ENCODE measurements around the gene DACT1. TPM values are rescaled to one million over a fixed set of nuclear protein-coding genes. Genes with fewer than 3 reads are reported as not detected.

DACT1 gene
- total RNA-seq, 2 experiments from 2014 or later = not detected

- POLR2A ChIA-PET = no interaction called here
- no peak for DNase-seq (ENCODE audit: low spot score)
- BruUV-seq (replicated peaks) = no TSS peak
- Histone ChIP-seq H3K4me3 (ENCODE audit: low read depth, low read length, poor library complexity, severe bottlenecking) (no peak overlapping the region), H3K27ac (ENCODE audit: low read depth, low read length, poor library complexity, severe bottlenecking) (no peak overlapping the region), H2AFZ (ENCODE audit: low read length) (no peak overlapping the region), H3K4me1 (ENCODE audit: insufficient read depth, low read length, poor library complexity, severe bottlenecking) (no peaks in the 10 kb centered on the region), H3K4me2 (ENCODE audit: low read length) (no peak overlapping the region), H3K79me2 (ENCODE audit: insufficient read depth, low read depth, low read length) (no peaks in the 10 kb centered on the region), H4K20me1 (ENCODE audit: insufficient read depth, low read length) (no peaks in the 10 kb centered on the region), H3K9me2 (ENCODE audit: insufficient read depth, low read length) (no peaks in the 10 kb centered on the region), H3K36me3 (ENCODE audit: insufficient read depth, low read length) (no peaks in the 10 kb centered on the region), H3K9me3 (ENCODE audit: low read length) (no peaks in the 10 kb centered on the region)
- TF ChIP-seq CTCF (conservative IDR thresholded peaks at IDR 0.05; ENCODE audit: low read length) (no peak), EZH2phosphoT487 (IDR thresholded peaks at IDR 0.05; ENCODE audit: borderline replicate concordance, low read depth, low read length) (no peak)
- intact Hi-C loops (cut with micrococcal nuclease; ENCODE audit: unreplicated experiment) = no loop called here
- CTCF ChIA-PET (ENCODE audit: unreplicated experiment) = no interaction called here
Measured at GRCh38 chr14:58666737-58667136, 29.0 kb downstream of the DACT1 start.

- H4K20me1 ChIP-seq (ENCODE audit: insufficient read depth, low read length) = no peaks in the 10 kb centered on the region
- H3K79me2 ChIP-seq (ENCODE audit: insufficient read depth, low read depth, low read length) = no peaks in the 10 kb centered on the region
- no peaks in the 10 kb centered on the region for H3K9me3 ChIP-seq (ENCODE audit: low read length)
- CTCF ChIA-PET (ENCODE audit: unreplicated experiment) = no interaction called here
- intact Hi-C loops (cut with micrococcal nuclease; ENCODE audit: unreplicated experiment) = no loop called here
- H3K36me3 ChIP-seq (ENCODE audit: insufficient read depth, low read length) = no peaks in the 10 kb centered on the region
- H3K4me1 ChIP-seq (ENCODE audit: insufficient read depth, low read length, poor library complexity, severe bottlenecking) = no peaks in the 10 kb centered on the region
- TF ChIP-seq EZH2phosphoT487 (IDR thresholded peaks at IDR 0.05; ENCODE audit: borderline replicate concordance, low read depth, low read length) (no peak), CTCF (conservative IDR thresholded peaks at IDR 0.05; ENCODE audit: low read length) (no peak)
- POLR2A ChIA-PET = no interaction called here
- H3K4me3 ChIP-seq (ENCODE audit: low read depth, low read length, poor library complexity, severe bottlenecking) = no peak overlapping the region
- no peak overlapping the region for H2AFZ ChIP-seq (ENCODE audit: low read length)
- H3K27ac ChIP-seq (ENCODE audit: low read depth, low read length, poor library complexity, severe bottlenecking) = no peak overlapping the region
- no peaks in the 10 kb centered on the region for H3K9me2 ChIP-seq (ENCODE audit: insufficient read depth, low read length)
- no peak for DNase-seq (ENCODE audit: low spot score)
- BruUV-seq (replicated peaks) = no TSS peak
- H3K4me2 ChIP-seq (ENCODE audit: low read length) = no peak overlapping the region
Measured at GRCh38 chr14:58667900-58668299, 30.1 kb downstream of the DACT1 start.

- TF ChIP-seq EZH2phosphoT487 (IDR thresholded peaks at IDR 0.05; ENCODE audit: borderline replicate concordance, low read depth, low read length) (no peak), CTCF (conservative IDR thresholded peaks at IDR 0.05; ENCODE audit: low read length) (no peak)
- no peak overlapping the region for H3K4me2 ChIP-seq (ENCODE audit: low read length)
- H4K20me1 ChIP-seq (ENCODE audit: insufficient read depth, low read length) = no peaks in the 10 kb centered on the region
- no peaks in the 10 kb centered on the region for H3K9me2 ChIP-seq (ENCODE audit: insufficient read depth, low read length)
- no TSS peak for BruUV-seq (replicated peaks)
- no peak for DNase-seq (ENCODE audit: low spot score)
- ChIA-PET POLR2A (interaction anchor here (0.6 kb wide), 1 partner anchor 14 kb away, joined by 3 read pairs; no protein-coding TSS in a partner anchor), CTCF (ENCODE audit: unreplicated experiment) (interaction anchor here (0.5 kb wide), 1 partner anchor 14 kb away, joined by 4 read pairs; no protein-coding TSS in a partner anchor)
- H2AFZ ChIP-seq (ENCODE audit: low read length) = no peak overlapping the region
- H3K36me3 ChIP-seq (ENCODE audit: insufficient read depth, low read length) = no peaks in the 10 kb centered on the region
- no peaks in the 10 kb centered on the region for H3K4me1 ChIP-seq (ENCODE audit: insufficient read depth, low read length, poor library complexity, severe bottlenecking)
- H3K9me3 ChIP-seq (ENCODE audit: low read length) = no peaks in the 10 kb centered on the region
- H3K4me3 ChIP-seq (ENCODE audit: low read depth, low read length, poor library complexity, severe bottlenecking) = no peak overlapping the region
- intact Hi-C loops (cut with micrococcal nuclease; ENCODE audit: unreplicated experiment) = no loop called here
- H3K79me2 ChIP-seq (ENCODE audit: insufficient read depth, low read depth, low read length) = no peaks in the 10 kb centered on the region
- no peak overlapping the region for H3K27ac ChIP-seq (ENCODE audit: low read depth, low read length, poor library complexity, severe bottlenecking)
Measured at GRCh38 chr14:58668848-58669480, 31.2 kb downstream of the DACT1 start.

All from OCI-LY7 (cell line).